ENCODE measurements around the gene RAB40C. TPM values are rescaled to one million over a fixed set of nuclear protein-coding genes. Genes with fewer than 3 reads are reported as not detected.

The RAB40C gene
- total RNA-seq, 1 experiment from 2014 or later, result 15.2 TPM

GRCh38 chr16:667113-667779 is 77.4 kb downstream of the RAB40C start:
- no peak for DNase-seq (ENCODE audit: low read depth)

- peak; percentile 88 for DNase-seq (ENCODE audit: low read depth)
Measured at GRCh38 chr16:667780-668518, 78.1 kb downstream of the RAB40C start, which contains the start of gene RHOT2. Gene RHOT2 (plus strand): TSS chr16:668132. CDS start chr16:668200, 68 bp downstream.

- no peak for DNase-seq (ENCODE audit: low read depth)
Measured at GRCh38 chr16:668519-669171, 78.8 kb downstream of the RAB40C start.

- no peak for DNase-seq (ENCODE audit: low read depth)
Measured at GRCh38 chr16:669666-670065, 79.8 kb downstream of the RAB40C start.

- no peak for DNase-seq (ENCODE audit: low read depth)
Measured at GRCh38 chr16:670485-671352, 80.9 kb downstream of the RAB40C start.

GRCh38 chr16:671353-672131 is 81.7 kb downstream of the RAB40C start:
- no peak for DNase-seq (ENCODE audit: low read depth)

GRCh38 chr16:672371-672770 is 82.5 kb downstream of the RAB40C start:
- no peak for DNase-seq (ENCODE audit: low read depth)

GRCh38 chr16:672851-673250 is 83.0 kb downstream of the RAB40C start:
- DNase-seq (ENCODE audit: low read depth), result no peak

- DNase-seq (ENCODE audit: low read depth), result no peak
Measured at GRCh38 chr16:673399-673991, 83.6 kb downstream of the RAB40C start.

GRCh38 chr16:674214-674881 is 84.5 kb downstream of the RAB40C start:
- DNase-seq (ENCODE audit: low read depth), result no peak

- DNase-seq (ENCODE audit: low read depth), result no peak
Measured at GRCh38 chr16:674968-675883, 85.4 kb downstream of the RAB40C start, which contains the start of gene RHBDL1. Gene RHBDL1 (plus strand): TSS chr16:675671. CDS start chr16:675791, 120 bp downstream.

GRCh38 chr16:675884-676564 is 86.2 kb downstream of the RAB40C start:
- no peak for DNase-seq (ENCODE audit: low read depth)

GRCh38 chr16:676565-676902 is 86.7 kb downstream of the RAB40C start:
- no peak for DNase-seq (ENCODE audit: low read depth)

GRCh38 chr16:676913-677312 is 87.0 kb downstream of the RAB40C start:
- DNase-seq (ENCODE audit: low read depth), result no peak

- DNase-seq (ENCODE audit: low read depth), result no peak
Measured at GRCh38 chr16:677316-678190, 87.7 kb downstream of the RAB40C start.

GRCh38 chr16:678209-678857 is 88.5 kb downstream of the RAB40C start:
- no peak for DNase-seq (ENCODE audit: low read depth)
